ENCODE measurements around the gene MAP4K5. TPM values are rescaled to one million over a fixed set of nuclear protein-coding genes. Genes with fewer than 3 reads are reported as not detected.
A peak's percentile ranks its signal among the peaks of the same experiment; 100 is the strongest.

The MAP4K5 gene
- total RNA-seq, 1 experiment from 2014 or later = 64.8 TPM

GRCh38 chr14:50488521-50488920, 43.8 kb downstream of the MAP4K5 start:
- Histone ChIP-seq H3K27me3 (replicated peaks) (no peaks in the 10 kb centered on the region), H3K36me3 (peaks cover 7% of the 10 kb centered on the region; the same call in 1 of the 2 replicates), H3K4me1 (replicated peaks) (peaks cover 7% of the 10 kb centered on the region; the same call in 1 of the 2 replicates), H3K4me3 (no peak overlapping the region), H3K9me3 (replicated peaks) (no peaks in the 10 kb centered on the region), H3K27ac (no peak overlapping the region)
- DNase-seq (ENCODE audit: low read depth in 1 of 2, low spot score in 2 of 2) = no peak

GRCh38 chr14:50479041-50479440, 53.3 kb downstream of the MAP4K5 start:
- H3K4me3 ChIP-seq = no peak overlapping the region
- no peak overlapping the region for H3K27ac ChIP-seq
- H3K9me3 ChIP-seq (replicated peaks) = no peaks in the 10 kb centered on the region
- H3K4me1 ChIP-seq (replicated peaks) = peaks cover 5% of the 10 kb centered on the region; the same call in 1 of the 2 replicates
- H3K36me3 ChIP-seq = peaks cover 31% of the 10 kb centered on the region
- DNase-seq (ENCODE audit: low read depth in 1 of 2, low spot score in 2 of 2) = no peak
- no peaks in the 10 kb centered on the region for H3K27me3 ChIP-seq (replicated peaks)

GRCh38 chr14:50477760-50478159, 54.6 kb downstream of the MAP4K5 start:
- no peak for DNase-seq (ENCODE audit: low read depth in 1 of 2, low spot score in 2 of 2)
- Histone ChIP-seq H3K4me1 (replicated peaks) (peaks cover 5% of the 10 kb centered on the region; the same call in 1 of the 2 replicates), H3K36me3 (peaks cover 42% of the 10 kb centered on the region), H3K4me3 (no peak overlapping the region), H3K27ac (no peak overlapping the region), H3K27me3 (replicated peaks) (no peaks in the 10 kb centered on the region), H3K9me3 (replicated peaks) (no peaks in the 10 kb centered on the region)

GRCh38 chr14:50476134-50476533, 56.2 kb downstream of the MAP4K5 start:
- H3K27ac ChIP-seq = no peak overlapping the region
- no peaks in the 10 kb centered on the region for H3K27me3 ChIP-seq (replicated peaks)
- no peak for DNase-seq (ENCODE audit: low read depth in 1 of 2, low spot score in 2 of 2)
- H3K4me1 ChIP-seq (replicated peaks) = peaks cover 5% of the 10 kb centered on the region; the same call in 1 of the 2 replicates
- H3K36me3 ChIP-seq = peaks cover 49% of the 10 kb centered on the region
- H3K9me3 ChIP-seq (replicated peaks) = no peaks in the 10 kb centered on the region
- H3K4me3 ChIP-seq = no peak overlapping the region

- DNase-seq (ENCODE audit: low read depth in 1 of 2, low spot score in 2 of 2) = peak; percentile 37 to 65
- Histone ChIP-seq H3K4me1 (replicated peaks) (peaks cover 5% of the 10 kb centered on the region; the same call in 1 of the 2 replicates), H3K4me3 (no peak overlapping the region), H3K27me3 (replicated peaks) (no peaks in the 10 kb centered on the region), H3K36me3 (peaks cover 53% of the 10 kb centered on the region), H3K27ac (no peak overlapping the region), H3K9me3 (replicated peaks) (no peaks in the 10 kb centered on the region)
These were observed 56.9 kb downstream of the MAP4K5 start for GRCh38 chr14:50475460-50475859.

GRCh38 chr14:50471838-50472465, 60.4 kb downstream of the MAP4K5 start:
- Histone ChIP-seq H3K27ac (no peak overlapping the region), H3K9me3 (replicated peaks) (no peaks in the 10 kb centered on the region), H3K27me3 (replicated peaks) (no peaks in the 10 kb centered on the region), H3K36me3 (peaks cover 66% of the 10 kb centered on the region), H3K4me1 (replicated peaks) (peaks cover 5% of the 10 kb centered on the region; the same call in 1 of the 2 replicates), H3K4me3 (no peak overlapping the region)
- no peak for DNase-seq (ENCODE audit: low read depth in 1 of 2, low spot score in 2 of 2)

- peaks cover 75% of the 10 kb centered on the region for H3K36me3 ChIP-seq
- no peaks in the 10 kb centered on the region for H3K9me3 ChIP-seq (replicated peaks)
- H3K27ac ChIP-seq = no peak overlapping the region
- H3K4me3 ChIP-seq = no peak overlapping the region
- no peaks in the 10 kb centered on the region for H3K4me1 ChIP-seq (replicated peaks)
- DNase-seq (ENCODE audit: low read depth in 1 of 2, low spot score in 2 of 2) = no peak
- no peaks in the 10 kb centered on the region for H3K27me3 ChIP-seq (replicated peaks)
These were observed 62.4 kb downstream of the MAP4K5 start for GRCh38 chr14:50469982-50470381.

GRCh38 chr14:50462111-50462510, 70.3 kb downstream of the MAP4K5 start:
- Histone ChIP-seq H3K4me3 (no peak overlapping the region), H3K27me3 (replicated peaks) (no peaks in the 10 kb centered on the region), H3K4me1 (replicated peaks) (no peaks in the 10 kb centered on the region), H3K36me3 (peaks cover 66% of the 10 kb centered on the region), H3K9me3 (replicated peaks) (no peaks in the 10 kb centered on the region), H3K27ac (no peak overlapping the region)
- DNase-seq (ENCODE audit: low read depth in 1 of 2, low spot score in 2 of 2) = no peak

- no peaks in the 10 kb centered on the region for H3K4me1 ChIP-seq (replicated peaks)
- H3K27me3 ChIP-seq (replicated peaks) = no peaks in the 10 kb centered on the region
- no peak for DNase-seq (ENCODE audit: low read depth in 1 of 2, low spot score in 2 of 2)
- H3K4me3 ChIP-seq = no peak overlapping the region
- no peak overlapping the region for H3K27ac ChIP-seq
- H3K36me3 ChIP-seq = peaks cover 81% of the 10 kb centered on the region
- no peaks in the 10 kb centered on the region for H3K9me3 ChIP-seq (replicated peaks)
These were observed 78.5 kb downstream of the MAP4K5 start for GRCh38 chr14:50453869-50454268.

- Histone ChIP-seq H3K4me3 (no peak overlapping the region), H3K9me3 (replicated peaks) (no peaks in the 10 kb centered on the region), H3K27ac (no peak overlapping the region), H3K36me3 (peaks cover 81% of the 10 kb centered on the region), H3K27me3 (replicated peaks) (no peaks in the 10 kb centered on the region), H3K4me1 (replicated peaks) (no peaks in the 10 kb centered on the region)
- DNase-seq (ENCODE audit: low read depth in 1 of 2, low spot score in 2 of 2) = no peak
These were observed 79.2 kb downstream of the MAP4K5 start for GRCh38 chr14:50452979-50453705.

- Histone ChIP-seq H3K9me3 (replicated peaks) (no peaks in the 10 kb centered on the region), H3K4me3 (no peak overlapping the region), H3K4me1 (replicated peaks) (no peaks in the 10 kb centered on the region), H3K27me3 (replicated peaks) (no peaks in the 10 kb centered on the region), H3K27ac (no peak overlapping the region), H3K36me3 (peaks cover 77% of the 10 kb centered on the region)
- DNase-seq (ENCODE audit: low read depth in 1 of 2, low spot score in 2 of 2) = no peak
These were observed 80.1 kb downstream of the MAP4K5 start for GRCh38 chr14:50452296-50452695.

- Histone ChIP-seq H3K4me3 (no peak overlapping the region), H3K36me3 (peaks cover 77% of the 10 kb centered on the region), H3K4me1 (replicated peaks) (no peaks in the 10 kb centered on the region), H3K9me3 (replicated peaks) (no peaks in the 10 kb centered on the region), H3K27ac (no peak overlapping the region), H3K27me3 (replicated peaks) (no peaks in the 10 kb centered on the region)
- no peak for DNase-seq (ENCODE audit: low read depth in 1 of 2, low spot score in 2 of 2)
These were observed 80.5 kb downstream of the MAP4K5 start for GRCh38 chr14:50451854-50452253.

- no peak for DNase-seq (ENCODE audit: low read depth in 1 of 2, low spot score in 2 of 2)
- Histone ChIP-seq H3K9me3 (replicated peaks) (no peaks in the 10 kb centered on the region), H3K4me1 (replicated peaks) (no peaks in the 10 kb centered on the region), H3K4me3 (no peak overlapping the region), H3K36me3 (peaks cover 71% of the 10 kb centered on the region), H3K27ac (no peak overlapping the region), H3K27me3 (replicated peaks) (no peaks in the 10 kb centered on the region)
These were observed 84.9 kb downstream of the MAP4K5 start for GRCh38 chr14:50447461-50447860.

GRCh38 chr14:50434528-50434927, 97.8 kb downstream of the MAP4K5 start:
- Histone ChIP-seq H3K27me3 (replicated peaks) (no peaks in the 10 kb centered on the region), H3K9me3 (replicated peaks) (no peaks in the 10 kb centered on the region), H3K4me1 (replicated peaks) (peaks cover 9% of the 10 kb centered on the region), H3K27ac (no peak overlapping the region), H3K36me3 (peaks cover 57% of the 10 kb centered on the region), H3K4me3 (no peak overlapping the region)
- no peak for DNase-seq (ENCODE audit: low read depth in 1 of 2, low spot score in 2 of 2)

All from SJSA1 (cell line).